Neural cell (in vitro differentiated cells): Measurements from ENCODE around the gene ZNF587.

Experiments
- CTCF ChIP-seq: fragments of 450-650 bp; IDR thresholded peaks from 2 replicates; pipeline ENCODE4 v1.5.1; 2014; ENCODE audit warnings: antibody characterized with exemption, mild to moderate bottlenecking, moderate library complexity; ENCODE audit not compliant: poor library complexity, severe bottlenecking
- EP300 ChIP-seq: fragments of 450-650 bp; conservative IDR thresholded peaks from 2 replicates; pipeline ENCODE4 v1.6.1; 2014; ENCODE audit warnings: antibody characterized with exemption, mild to moderate bottlenecking, moderate library complexity; ENCODE audit not compliant: poor library complexity, severe bottlenecking
- EZH2 ChIP-seq: fragments of 200-600, 300-800 bp; shearing (Covaris generic), sonication (generic); IDR thresholded peaks from 2 replicates; pipeline ENCODE4 v1.6.1; 2014; ENCODE audit warnings: antibody characterized with exemption, low read length, borderline replicate concordance, mild to moderate bottlenecking; ENCODE audit not compliant: insufficient read depth, poor library complexity, severe bottlenecking
- MXI1 ChIP-seq: fragments of 450-650 bp; conservative IDR thresholded peaks from 2 replicates; pipeline ENCODE4 v1.6.1; 2014; ENCODE audit warnings: antibody characterized with exemption, mild to moderate bottlenecking; ENCODE audit not compliant: poor library complexity, severe bottlenecking
- POLR2AphosphoS5 ChIP-seq: IDR thresholded peaks from 2 replicates; pipeline ENCODE4 v1.6.1; 2012
- REST ChIP-seq: IDR thresholded peaks from 2 replicates; pipeline ENCODE4 v1.6.1; 2012; ENCODE audit warnings: borderline replicate concordance
- TAF1 ChIP-seq: IDR thresholded peaks from 2 replicates; pipeline ENCODE4 v1.6.1; 2012; ENCODE audit warnings: low read depth

- TF ChIP-seq CTCF (no peak), EP300 (no peak), MXI1 (no peak), TAF1 (no peak), POLR2AphosphoS5 (no peak), EZH2 (no peak), REST (no peak)
Measured at GRCh38 chr19:57820599-57820998, 29.1 kb upstream of the ZNF587 start.
